GM10266 (cell line): ENCODE results near the gene CEP170B.
"Not testable (repeated sequence)": the region's sequence is repeated elsewhere in the genome, so short reads cannot be mapped to it uniquely, and the experiment has no call there.

Source experiments
- DNase-seq: peaks from one replicate; pipeline ENCODE4 v3.0.0; 2012; ENCODE audit errors: extremely low spot score
- CTCF ChIP-seq: IDR thresholded peaks from 2 replicates; pipeline ENCODE4 v1.5.1; 2012; ENCODE audit warnings: mild to moderate bottlenecking, low read depth; ENCODE audit not compliant: control insufficient read depth, insufficient read depth; ENCODE audit errors: missing control alignments

The CEP170B gene

GRCh38 chr14:104940526-104941150 is 75.6 kb downstream of the CEP170B start:
- DNase-seq: no peak

DNA sequence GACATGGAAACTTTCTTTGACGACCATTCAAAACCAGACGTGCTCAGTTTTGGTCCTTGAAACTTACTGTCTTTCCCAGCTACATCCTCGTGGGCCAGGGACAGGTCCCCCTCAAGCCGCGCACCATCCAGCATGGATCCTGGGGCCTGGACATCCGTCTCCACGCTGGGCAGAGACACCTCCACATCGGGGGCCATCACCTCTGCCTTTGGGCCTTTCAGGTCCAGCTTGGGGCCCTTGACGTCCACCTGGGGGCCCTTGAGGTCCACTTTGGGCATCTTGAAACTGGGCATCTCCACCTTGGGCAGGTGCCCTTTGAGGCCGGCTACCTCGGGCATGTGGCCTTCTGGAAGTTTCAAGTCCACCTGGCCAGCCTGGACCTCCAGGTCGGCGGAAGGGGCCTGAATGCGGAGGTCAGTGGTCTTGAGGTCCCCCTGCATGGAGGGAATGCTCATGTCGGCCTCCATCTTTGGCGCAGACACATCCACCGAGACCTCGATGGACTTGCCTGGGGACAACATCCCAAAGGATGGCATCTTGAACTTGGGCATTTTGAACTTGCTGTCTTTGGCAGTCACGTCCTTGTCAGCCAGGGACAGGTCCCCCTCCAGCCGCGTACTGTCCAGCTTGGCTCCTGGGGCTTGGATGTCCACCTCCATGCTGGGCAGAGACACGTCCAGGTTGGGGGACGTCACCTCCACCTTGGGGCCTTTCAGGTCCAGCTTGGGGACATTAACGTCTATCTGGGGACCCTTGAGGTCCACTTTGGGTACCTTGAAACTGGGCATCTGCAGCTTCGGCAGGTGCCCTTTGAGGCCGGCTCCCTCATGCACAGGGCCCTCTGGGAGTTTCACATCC is 76.7 kb downstream of the CEP170B start:
- no peak for TF ChIP-seq CTCF
- no peak for DNase-seq

More at GRCh38 chr14:104940526-104941150, 75.6 kb downstream of the CEP170B start:
- TF ChIP-seq CTCF: no peak

DNA sequence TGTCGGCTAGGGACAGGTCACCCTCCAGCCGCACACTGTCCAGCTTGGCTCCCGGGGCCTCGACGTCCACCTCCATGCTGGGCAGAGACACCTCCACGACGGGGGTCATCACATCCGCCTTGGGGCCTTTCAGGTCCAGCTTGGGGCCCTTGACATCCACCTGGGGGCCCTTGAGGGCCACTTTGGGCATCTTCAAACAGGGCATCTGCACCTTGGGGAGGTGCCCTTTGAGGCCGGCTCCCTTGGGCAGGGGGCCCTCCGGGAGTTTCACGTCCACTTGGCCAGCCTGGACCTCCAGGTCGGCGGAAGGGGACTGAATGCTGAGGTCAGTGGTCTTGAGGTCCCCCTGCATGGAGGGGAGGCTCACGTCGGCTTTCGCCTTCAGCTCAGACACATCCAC is 77.5 kb downstream of the CEP170B start:
- no peak for DNase-seq
- no peak for TF ChIP-seq CTCF

GRCh38 chr14:104943216-104944015 is 78.3 kb downstream of the CEP170B start:
- DNase-seq: not testable (repeated sequence)

- not testable (repeated sequence) for DNase-seq
Observed at GRCh38 chr14:104944016-104944308, 78.9 kb downstream of the CEP170B start.

GRCh38 chr14:104944436-104945205 is 79.6 kb downstream of the CEP170B start:
- DNase-seq: not testable (repeated sequence)

- not testable (repeated sequence) for DNase-seq
Observed at GRCh38 chr14:104945266-104945665, 80.2 kb downstream of the CEP170B start.
